HG02885 (cell line): ENCODE data around the gene DNAJC13.

Source experiments
- ATAC-seq: cut with Tn5 transposase; IDR thresholded peaks from one replicate; pipeline ENCODE4 v1.9.1; 2021; ENCODE audit warnings: mild to moderate bottlenecking; ENCODE audit not compliant: unreplicated experiment, poor library complexity

Gene DNAJC13

GRCh38 chr3:132401255-132401654 is 16.0 kb upstream of the DNAJC13 start:
- no peak for ATAC-seq

- ATAC-seq = no peak
Measured at GRCh38 chr3:132404276-132404675, 13.0 kb upstream of the DNAJC13 start.

- ATAC-seq = no peak
Measured at GRCh38 chr3:132405188-132405587, 12.1 kb upstream of the DNAJC13 start.

GRCh38 chr3:132405609-132406299 is 11.5 kb upstream of the DNAJC13 start:
- ATAC-seq = no peak

- no peak for ATAC-seq
Measured at GRCh38 chr3:132406587-132406986, 10.7 kb upstream of the DNAJC13 start.

- ATAC-seq = no peak
Measured at GRCh38 chr3:132407025-132407424, 10.3 kb upstream of the DNAJC13 start.

GRCh38 chr3:132414841-132415240 is 2.5 kb upstream of the DNAJC13 start:
- no peak for ATAC-seq

- ATAC-seq = no peak
Measured at GRCh38 chr3:132416161-132416560, 1.1 kb upstream of the DNAJC13 start.

- peak; percentile 52 for ATAC-seq
Measured at GRCh38 chr3:132417695-132418411, 551 bp downstream of the DNAJC13 start.

- ATAC-seq = no peak
Measured at GRCh38 chr3:132418916-132419315, 1.6 kb downstream of the DNAJC13 start.

GRCh38 chr3:132421832-132422231 is 4.5 kb downstream of the DNAJC13 start:
- ATAC-seq = no peak

GRCh38 chr3:132422531-132422930 is 5.2 kb downstream of the DNAJC13 start:
- no peak for ATAC-seq

GRCh38 chr3:132432639-132433038 is 15.3 kb downstream of the DNAJC13 start:
- ATAC-seq = no peak

GRCh38 chr3:132433121-132433520 is 15.8 kb downstream of the DNAJC13 start:
- ATAC-seq = no peak

GRCh38 chr3:132435224-132435910 is 18.1 kb downstream of the DNAJC13 start:
- ATAC-seq = no peak

GRCh38 chr3:132435911-132436425 is 18.7 kb downstream of the DNAJC13 start:
- no peak for ATAC-seq

- ATAC-seq = no peak
Measured at GRCh38 chr3:132443421-132443820, 26.1 kb downstream of the DNAJC13 start.

- no peak for ATAC-seq
Measured at GRCh38 chr3:132444383-132444782, 27.1 kb downstream of the DNAJC13 start.

GRCh38 chr3:132445817-132446216 is 28.5 kb downstream of the DNAJC13 start:
- no peak for ATAC-seq

GRCh38 chr3:132448216-132448961 is 31.1 kb downstream of the DNAJC13 start:
- no peak for ATAC-seq
